HUES6 (cell line): ENCODE data around the gene ANXA11.
A peak's percentile ranks its signal among the peaks of the same experiment; 100 is the strongest.
"Not testable (repeated sequence)": the region's sequence is repeated elsewhere in the genome, so short reads cannot be mapped to it uniquely, and the experiment has no call there.

Source experiments
- H3K27ac ChIP-seq: 2 replicates; pipeline ENCODE4 v1.7.0; 2013; ENCODE audit warnings: low read depth, mild to moderate bottlenecking, low read length, inconsistent platforms
- H3K27me3 ChIP-seq: 2 replicates; pipeline ENCODE4 v1.6.1; 2013; ENCODE audit warnings: low read length; ENCODE audit not compliant: control insufficient read depth, insufficient read depth
- H3K36me3 ChIP-seq: 2 replicates; pipeline ENCODE4 v1.6.1; 2013; ENCODE audit warnings: low read length; ENCODE audit not compliant: control insufficient read depth, insufficient read depth
- H3K4me1 ChIP-seq: 2 replicates; pipeline ENCODE4 v1.6.1; 2013; ENCODE audit warnings: low read length; ENCODE audit not compliant: control insufficient read depth, insufficient read depth
- H3K4me3 ChIP-seq: 2 replicates; pipeline ENCODE4 v1.5.1; 2013; ENCODE audit warnings: low read depth, low read length
- H3K9ac ChIP-seq: one replicate; pipeline ENCODE4 v1.6.1; 2013; ENCODE audit warnings: mild to moderate bottlenecking, low read length
- H3K9me3 ChIP-seq: 2 replicates; pipeline ENCODE4 v1.6.1; 2013; ENCODE audit warnings: low read depth, low read length; ENCODE audit not compliant: control insufficient read depth, insufficient read depth

The ANXA11 gene

GRCh38 chr10:80205477-80206276 is at the start of gene ANXA11:
TSS of gene ANXA11 (minus strand) at chr10:80205537. CDS start at chr10:80172861, 32,676 bp downstream.
- Histone ChIP-seq H3K4me1 (peaks cover 30% of the 10 kb centered on the region), H3K4me3 (peak within 1 kb of the TSS; percentile 69), H3K36me3 (0 out of 2 replicates have a peak, but pooled peaks cover 3% of the 10 kb centered on the region), H3K27ac (peak within 1 kb of the TSS; percentile 74; the same call in 1 of the 2 replicates), H3K9ac (peak within 1 kb of the TSS; percentile 81), H3K27me3 (peaks cover 2% of the 10 kb centered on the region; the same call in 1 of the 2 replicates), H3K9me3 (no peaks in the 10 kb centered on the region)

- H3K4me1 ChIP-seq, H3K27ac ChIP-seq, H3K36me3 ChIP-seq, H3K9ac ChIP-seq, H3K4me3 ChIP-seq, H3K9me3 ChIP-seq: not testable (repeated sequence)
- H3K27me3 ChIP-seq = peaks cover 10% of the 10 kb centered on the region; the same call in 1 of the 2 replicates
These were observed 49.4 kb upstream of the ANXA11 start for GRCh38 chr10:80254726-80255125.

GRCh38 chr10:80253963-80254271 is 48.6 kb upstream of the ANXA11 start:
- H3K9me3 ChIP-seq, H3K36me3 ChIP-seq, H3K9ac ChIP-seq, H3K4me1 ChIP-seq, H3K4me3 ChIP-seq, H3K27ac ChIP-seq: not testable (repeated sequence)
- peaks cover 10% of the 10 kb centered on the region; the same call in 1 of the 2 replicates for H3K27me3 ChIP-seq

- Histone ChIP-seq H3K4me3 (no peak overlapping the region), H3K9ac (no peak overlapping the region), H3K27me3 (peaks cover 10% of the 10 kb centered on the region; the same call in 1 of the 2 replicates), H3K36me3 (no peaks in the 10 kb centered on the region), H3K9me3 (no peaks in the 10 kb centered on the region), H3K4me1 (peaks cover 4% of the 10 kb centered on the region; the same call in 1 of the 2 replicates), H3K27ac (no peak overlapping the region)
These were observed 48.1 kb upstream of the ANXA11 start for GRCh38 chr10:80253266-80253962.

GRCh38 chr10:80252296-80252887 is 47.1 kb upstream of the ANXA11 start:
- Histone ChIP-seq H3K9me3 (no peaks in the 10 kb centered on the region), H3K27me3 (peaks cover 10% of the 10 kb centered on the region; the same call in 1 of the 2 replicates), H3K27ac (no peak overlapping the region), H3K4me1 (peaks cover 4% of the 10 kb centered on the region; the same call in 1 of the 2 replicates), H3K9ac (no peak overlapping the region), H3K36me3 (no peaks in the 10 kb centered on the region), H3K4me3 (no peak overlapping the region)

GRCh38 chr10:80251703-80252280 is 46.5 kb upstream of the ANXA11 start:
- not testable (repeated sequence) for H3K9ac ChIP-seq, H3K9me3 ChIP-seq, H3K4me3 ChIP-seq, H3K4me1 ChIP-seq, H3K27ac ChIP-seq, H3K36me3 ChIP-seq
- H3K27me3 ChIP-seq = peaks cover 10% of the 10 kb centered on the region; the same call in 1 of the 2 replicates

GRCh38 chr10:80250399-80250798 is 45.1 kb upstream of the ANXA11 start:
- H3K27ac ChIP-seq, H3K27me3 ChIP-seq, H3K4me3 ChIP-seq, H3K9me3 ChIP-seq, H3K36me3 ChIP-seq, H3K4me1 ChIP-seq, H3K9ac ChIP-seq: not testable (repeated sequence)

- H3K4me3 ChIP-seq, H3K9me3 ChIP-seq, H3K36me3 ChIP-seq, H3K27ac ChIP-seq, H3K9ac ChIP-seq, H3K27me3 ChIP-seq, H3K4me1 ChIP-seq: not testable (repeated sequence)
These were observed 44.6 kb upstream of the ANXA11 start for GRCh38 chr10:80249906-80250305.

GRCh38 chr10:80247611-80248010 is 42.3 kb upstream of the ANXA11 start:
- H3K9ac ChIP-seq, H3K4me1 ChIP-seq, H3K36me3 ChIP-seq, H3K27me3 ChIP-seq, H3K9me3 ChIP-seq, H3K4me3 ChIP-seq, H3K27ac ChIP-seq: not testable (repeated sequence)

- not testable (repeated sequence) for H3K4me3 ChIP-seq, H3K27ac ChIP-seq, H3K9ac ChIP-seq, H3K4me1 ChIP-seq, H3K36me3 ChIP-seq, H3K27me3 ChIP-seq, H3K9me3 ChIP-seq
These were observed 39.0 kb upstream of the ANXA11 start for GRCh38 chr10:80244371-80244770.

GRCh38 chr10:80242341-80242740 is 37.0 kb upstream of the ANXA11 start:
- H3K27ac ChIP-seq, H3K4me3 ChIP-seq, H3K4me1 ChIP-seq, H3K36me3 ChIP-seq, H3K9me3 ChIP-seq, H3K9ac ChIP-seq, H3K27me3 ChIP-seq: not testable (repeated sequence)
